Mucosa of descending colon (tissue), 3 donors: ENCODE results near the gene GPC3. TPM values are rescaled to one million over a fixed set of nuclear protein-coding genes. Genes with fewer than 3 reads are reported as not detected.
"Not testable (repeated sequence)": the region's sequence is repeated elsewhere in the genome, so short reads cannot be mapped to it uniquely, and the experiment has no call there.

Source experiments
- ATAC-seq: fragments of 200-7000 bp; cut with Tn5 transposase; one replicate; pipeline ENCODE4 v1.9.1; 2020; ENCODE audit warnings: mild to moderate bottlenecking, moderate library complexity
- DNase-seq, 3 donors: peaks; one replicate each; pipeline ENCODE4 v3.0.0-alpha.2; 2020
- H3K36me3 ChIP-seq: fragments of 200-600 bp; one replicate; pipeline ENCODE4 v1.8.0; 2021; ENCODE audit warnings: low read depth, mild to moderate bottlenecking
- H3K4me1 ChIP-seq: fragments of 200-600 bp; one replicate; pipeline ENCODE4 v1.8.0; 2021; ENCODE audit warnings: low read depth, mild to moderate bottlenecking
- H3K4me3 ChIP-seq: fragments of 200-600 bp; one replicate; pipeline ENCODE4 v1.8.0; 2021; ENCODE audit warnings: mild to moderate bottlenecking
- H3K9me3 ChIP-seq: fragments of 200-600 bp; one replicate; pipeline ENCODE4 v1.8.0; 2021; ENCODE audit warnings: mild to moderate bottlenecking
- CTCF ChIP-seq: fragments of 200-600 bp; IDR thresholded peaks from one replicate; pipeline ENCODE4 v1.8.0; 2022; ENCODE audit warnings: antibody characterized with exemption, mild to moderate bottlenecking
- intact Hi-C, 2 donors: fragments of 100-400 bp; cut with DNase I in 1 of 2; cut with micrococcal nuclease in 1 of 2; formaldehyde crosslinking; loops; one replicate each; pipeline versions ENCODE4 v1.11.0 to v1.11.1; 2022; cut with DNase I, micrococcal nuclease
- total RNA-seq, 3 donors: library from RNA; stranded (reverse); fragmentation: NEBNext Ultra II Directional in 2 of 3; extraction: Animal tissue kit (Norgen Biotek cat#: 25700) in 2 of 3; gene quantifications; one replicate each; pipeline versions ENCODE4 v1.2.1 to v1.2.4, GENCODE V29; 2021 to 2023
- donor health status: DM: no; HTN: no; CAD: no; lungs with moderate emphysema.
- donor health status: DM: no; HTN: no; CAD: no.
- donor health status: DM: no; HTN: yes; CAD: no.

Gene GPC3
- total RNA-seq, 3 donors from 2014 or later: 0.55 to 2.8 (median 2.1) TPM

- H3K9me3 ChIP-seq: no peaks in the 10 kb centered on the region
- H3K4me3 ChIP-seq: no peak overlapping the region
- ATAC-seq (no peak), DNase-seq (no peak)
- no peaks in the 10 kb centered on the region for H3K36me3 ChIP-seq
- intact Hi-C loops: no loop called here
- TF ChIP-seq CTCF: no peak
- H3K4me1 ChIP-seq: no peaks in the 10 kb centered on the region
Measured at GRCh38 chrX:133527825-133528224, 457.6 kb downstream of the GPC3 start.

GRCh38 chrX:133527415-133527814 lies 458.0 kb downstream of the GPC3 start:
- TF ChIP-seq CTCF: no peak
- no peak overlapping the region for H3K4me3 ChIP-seq
- no peaks in the 10 kb centered on the region for H3K4me1 ChIP-seq
- no peak for ATAC-seq
- DNase-seq: no peak
- H3K36me3 ChIP-seq: no peaks in the 10 kb centered on the region
- intact Hi-C loops: no loop called here
- no peaks in the 10 kb centered on the region for H3K9me3 ChIP-seq

GRCh38 chrX:133526773-133527172 lies 458.6 kb downstream of the GPC3 start:
- DNase-seq, H3K9me3 ChIP-seq, H3K4me3 ChIP-seq, H3K36me3 ChIP-seq, ATAC-seq, H3K4me1 ChIP-seq, intact Hi-C loops: not testable (repeated sequence)

GRCh38 chrX:133523526-133523925 lies 461.9 kb downstream of the GPC3 start:
- TF ChIP-seq CTCF: no peak
- H3K4me3 ChIP-seq: no peak overlapping the region
- H3K9me3 ChIP-seq: no peaks in the 10 kb centered on the region
- ATAC-seq (no peak), DNase-seq (no peak)
- no peaks in the 10 kb centered on the region for H3K36me3 ChIP-seq
- H3K4me1 ChIP-seq: no peaks in the 10 kb centered on the region
- intact Hi-C loops: no loop called here

GRCh38 chrX:133523081-133523487 lies 462.3 kb downstream of the GPC3 start:
- Histone ChIP-seq H3K36me3 (no peaks in the 10 kb centered on the region), H3K4me3 (no peak overlapping the region), H3K4me1 (no peaks in the 10 kb centered on the region), H3K9me3 (no peaks in the 10 kb centered on the region)
- no peak for DNase-seq
- TF ChIP-seq CTCF: no peak
- intact Hi-C loops: no loop called here
- no peak for ATAC-seq

GRCh38 chrX:133516686-133517085 lies 468.7 kb downstream of the GPC3 start:
- intact Hi-C loops: no loop called here

More at GRCh38 chrX:133516686-133517085, 468.7 kb downstream of the GPC3 start:
- Histone ChIP-seq H3K36me3 (no peaks in the 10 kb centered on the region), H3K9me3 (no peaks in the 10 kb centered on the region), H3K4me1 (no peaks in the 10 kb centered on the region), H3K4me3 (no peak overlapping the region)
- DNase-seq (no peak), ATAC-seq (no peak)
- TF ChIP-seq CTCF: no peak
